GM18499 (cell line): ENCODE results near the gene DEDD2.

Experiments
- ATAC-seq: cut with Tn5 transposase; IDR thresholded peaks from one replicate; pipeline ENCODE4 v1.9.1; 2021; ENCODE audit warnings: moderate number of reproducible peaks; ENCODE audit not compliant: insufficient read depth, unreplicated experiment

DEDD2 gene

DNA sequence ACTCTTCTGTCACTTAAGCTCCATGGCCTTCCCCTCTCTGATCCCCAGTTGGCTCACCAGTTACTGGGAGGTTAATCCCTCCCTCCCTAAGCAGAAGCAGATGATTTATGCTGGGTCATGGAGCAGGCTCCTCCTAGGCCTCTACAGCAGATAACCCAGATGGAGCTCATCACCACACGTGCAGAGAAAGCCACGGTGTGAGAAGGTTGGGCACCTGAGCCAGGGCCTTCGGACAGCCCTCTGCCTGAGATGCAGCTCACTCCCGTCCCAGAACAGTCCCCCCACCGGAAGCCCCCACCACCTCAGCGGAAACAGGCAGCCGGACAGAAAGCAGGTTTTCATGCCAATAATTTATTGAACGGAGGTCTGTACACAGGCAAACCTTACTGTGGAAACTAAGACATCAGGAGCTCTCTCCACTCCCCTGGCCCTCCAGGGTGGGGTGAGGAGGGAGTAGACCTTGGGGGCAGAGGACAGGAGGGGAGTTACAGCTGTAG lies 12.4 kb upstream of the DEDD2 start:
- no peak for ATAC-seq

DNA sequence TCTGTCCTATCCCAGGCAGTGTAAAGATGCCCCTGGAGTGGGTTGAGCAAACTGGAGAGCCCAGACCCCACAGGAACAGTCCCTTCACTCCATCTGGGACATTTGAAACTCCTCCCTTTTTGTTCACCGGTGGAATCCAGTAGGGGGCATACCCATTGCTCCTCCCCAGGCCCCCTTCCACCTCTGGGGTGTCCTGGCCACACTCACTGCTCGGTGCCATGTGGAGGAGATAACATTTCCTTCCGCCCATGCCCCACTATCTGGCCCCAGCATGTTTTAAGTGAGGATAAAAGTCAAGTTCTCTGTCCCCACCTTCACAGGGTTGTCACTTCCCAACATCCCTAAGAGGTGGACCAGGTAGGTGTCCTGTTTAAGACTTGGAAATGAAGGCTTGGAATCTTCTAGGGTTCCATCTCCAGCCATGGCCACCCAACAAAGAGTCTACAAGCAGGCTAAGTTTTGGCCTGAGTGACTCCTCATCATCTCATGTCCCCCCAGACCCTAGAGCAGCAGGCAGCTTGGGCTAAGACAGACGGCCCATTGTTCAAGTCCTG lies 11.9 kb upstream of the DEDD2 start:
- ATAC-seq = no peak

- ATAC-seq = no peak
These were observed 11.2 kb upstream of the DEDD2 start for GRCh38 chr19:42228641-42229040.

GRCh38 chr19:42226886-42227285 lies 9.4 kb upstream of the DEDD2 start:
- ATAC-seq = no peak

- no peak for ATAC-seq
These were observed 8.3 kb upstream of the DEDD2 start for GRCh38 chr19:42225718-42226292.

GRCh38 chr19:42224940-42225717 lies 7.7 kb upstream of the DEDD2 start:
- ATAC-seq = no peak

- no peak for ATAC-seq
These were observed 3.2 kb upstream of the DEDD2 start for GRCh38 chr19:42220751-42221097.

- no peak for ATAC-seq
These were observed 2.6 kb upstream of the DEDD2 start, which contains the start of gene ZNF526 for GRCh38 chr19:42219812-42220750. TSS of gene ZNF526 (plus strand) at chr19:42220312. CDS start at chr19:42224404, 4,092 bp downstream.

DNA sequence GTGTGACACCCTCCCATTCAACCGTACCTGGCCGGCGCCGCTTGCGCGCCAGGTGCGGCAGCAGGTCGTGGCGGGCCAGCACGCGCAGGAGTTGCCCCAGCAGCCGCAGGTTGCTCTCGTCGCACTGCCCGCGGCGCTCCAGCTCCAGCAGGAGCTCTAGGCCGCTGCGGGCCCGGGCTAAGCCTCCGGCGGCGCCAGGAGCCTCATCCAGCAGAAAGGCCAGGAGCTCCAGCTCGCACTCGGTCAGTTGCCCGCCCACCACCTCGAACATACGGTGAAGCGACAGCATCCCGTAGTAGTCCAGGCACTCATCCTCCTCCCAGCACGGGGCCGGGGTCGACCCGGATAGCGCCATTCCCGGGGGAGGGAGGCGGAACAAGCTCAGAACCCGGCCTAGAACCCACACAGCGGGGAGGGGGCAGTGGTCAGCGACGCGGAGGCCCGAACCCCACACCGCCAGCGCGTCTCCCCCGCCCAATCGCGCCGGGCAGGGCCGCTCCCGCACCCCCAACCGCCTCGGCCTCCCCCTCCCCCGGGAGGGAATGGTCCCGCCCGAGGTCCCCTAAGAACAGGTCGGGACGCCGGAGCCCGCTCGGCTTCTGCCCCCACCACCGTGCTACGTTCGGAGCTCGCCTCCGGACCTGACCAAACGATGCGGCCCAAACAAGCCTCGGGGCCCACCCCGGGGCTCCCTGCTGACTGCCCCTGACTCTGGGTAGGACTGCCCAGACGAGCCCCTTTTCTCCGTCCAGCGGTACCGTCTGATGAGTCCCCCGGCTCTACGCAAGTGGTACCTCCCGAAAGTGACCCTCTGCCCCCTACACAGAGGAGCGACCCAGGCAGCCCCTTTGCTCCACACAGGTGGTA lies 591 bp downstream of the DEDD2 start:
- ATAC-seq = no peak

DNA sequence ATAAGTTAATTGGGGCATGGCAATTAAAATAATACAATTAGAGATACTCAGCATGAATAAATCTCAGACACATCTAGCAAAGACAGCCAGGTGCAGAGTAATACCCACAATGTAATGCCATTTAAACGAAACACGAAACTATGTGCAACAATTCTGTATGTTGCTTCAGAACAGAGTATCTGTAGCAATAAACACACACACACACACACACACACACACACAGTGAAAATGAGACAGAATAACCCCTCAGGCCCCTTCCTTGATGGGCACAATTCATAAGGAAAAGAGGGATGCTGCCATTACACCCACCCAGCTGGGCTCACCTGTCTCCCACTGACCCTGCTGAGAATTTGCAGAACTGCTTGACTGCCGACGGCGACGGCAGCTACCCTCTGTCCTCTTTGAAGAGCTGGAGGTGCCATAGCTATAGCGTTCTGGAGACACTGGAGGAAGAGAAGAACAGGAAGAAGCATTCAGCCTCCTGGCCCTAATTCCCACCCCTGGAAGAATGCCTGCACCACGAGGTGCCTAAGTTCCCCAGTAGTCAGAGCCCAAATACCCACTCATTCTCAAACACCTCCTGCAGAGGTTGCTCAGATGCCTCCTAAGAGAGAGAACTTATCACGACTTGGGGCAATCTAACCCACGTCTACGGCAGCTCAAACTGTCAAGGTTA lies 2.5 kb downstream of the DEDD2 start:
- ATAC-seq = no peak

DNA sequence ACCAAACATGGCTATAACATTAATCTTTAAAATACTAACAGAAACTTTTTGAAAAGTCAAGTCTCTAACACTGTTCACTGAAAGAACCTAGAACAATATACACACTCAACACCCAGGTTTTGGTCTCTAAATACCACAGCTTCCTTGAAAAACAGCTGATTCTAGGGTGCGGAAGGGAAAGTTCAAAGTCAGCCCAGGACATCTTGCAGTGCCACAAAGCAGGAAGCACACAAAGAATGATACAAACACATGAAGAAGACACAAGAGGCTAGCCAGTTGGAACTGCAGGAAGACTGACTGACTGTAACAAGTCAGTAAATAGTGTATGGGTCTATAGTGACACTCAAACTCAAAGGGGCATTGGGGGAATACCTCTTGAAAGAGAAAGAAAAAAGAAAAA lies 4.6 kb downstream of the DEDD2 start:
- ATAC-seq = no peak

DNA sequence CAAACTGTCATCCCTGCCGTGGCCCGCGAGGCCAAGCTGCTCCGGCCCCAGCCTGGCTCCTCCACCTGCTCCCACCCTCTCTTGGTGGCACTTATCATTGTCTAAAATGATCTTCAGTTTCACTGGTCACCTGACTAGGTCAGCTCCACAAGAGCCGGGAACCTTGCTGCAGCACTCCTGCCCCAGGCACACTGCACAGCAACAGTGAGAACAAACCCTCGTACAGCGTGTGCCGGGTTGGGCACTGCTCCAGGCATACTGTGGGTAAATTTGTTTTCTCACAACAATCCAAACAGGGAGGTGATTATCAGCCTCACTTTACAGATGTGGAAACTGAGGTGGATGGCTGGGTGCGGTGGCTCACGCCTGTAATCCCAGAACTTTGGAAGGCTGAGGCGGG lies 8.9 kb downstream of the DEDD2 start:
- ATAC-seq = no peak

DNA sequence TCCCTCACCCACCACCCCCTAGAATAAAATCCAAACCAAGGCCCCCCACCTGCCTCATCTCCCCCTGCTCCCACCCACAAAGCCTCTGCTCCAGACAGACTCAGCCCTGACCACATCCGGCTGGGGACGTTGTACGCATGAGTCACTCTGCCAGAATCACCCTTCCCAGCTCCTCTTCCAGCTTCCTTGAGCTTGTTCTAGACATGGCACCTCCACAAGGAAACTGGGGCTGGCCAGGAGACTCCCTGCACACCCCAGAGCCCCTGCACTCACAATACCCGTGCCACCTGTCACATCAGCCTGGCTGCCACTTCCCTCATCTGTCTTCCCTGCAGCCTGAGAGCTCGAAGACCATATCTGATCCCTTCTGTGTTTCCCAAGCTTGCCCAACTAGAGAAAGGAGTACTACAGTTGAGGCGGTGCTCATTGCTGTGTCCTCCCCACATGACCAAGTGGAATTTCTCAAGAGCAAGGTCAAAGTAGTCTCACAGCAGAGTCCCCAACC lies 9.7 kb downstream of the DEDD2 start:
- ATAC-seq = no peak

DNA sequence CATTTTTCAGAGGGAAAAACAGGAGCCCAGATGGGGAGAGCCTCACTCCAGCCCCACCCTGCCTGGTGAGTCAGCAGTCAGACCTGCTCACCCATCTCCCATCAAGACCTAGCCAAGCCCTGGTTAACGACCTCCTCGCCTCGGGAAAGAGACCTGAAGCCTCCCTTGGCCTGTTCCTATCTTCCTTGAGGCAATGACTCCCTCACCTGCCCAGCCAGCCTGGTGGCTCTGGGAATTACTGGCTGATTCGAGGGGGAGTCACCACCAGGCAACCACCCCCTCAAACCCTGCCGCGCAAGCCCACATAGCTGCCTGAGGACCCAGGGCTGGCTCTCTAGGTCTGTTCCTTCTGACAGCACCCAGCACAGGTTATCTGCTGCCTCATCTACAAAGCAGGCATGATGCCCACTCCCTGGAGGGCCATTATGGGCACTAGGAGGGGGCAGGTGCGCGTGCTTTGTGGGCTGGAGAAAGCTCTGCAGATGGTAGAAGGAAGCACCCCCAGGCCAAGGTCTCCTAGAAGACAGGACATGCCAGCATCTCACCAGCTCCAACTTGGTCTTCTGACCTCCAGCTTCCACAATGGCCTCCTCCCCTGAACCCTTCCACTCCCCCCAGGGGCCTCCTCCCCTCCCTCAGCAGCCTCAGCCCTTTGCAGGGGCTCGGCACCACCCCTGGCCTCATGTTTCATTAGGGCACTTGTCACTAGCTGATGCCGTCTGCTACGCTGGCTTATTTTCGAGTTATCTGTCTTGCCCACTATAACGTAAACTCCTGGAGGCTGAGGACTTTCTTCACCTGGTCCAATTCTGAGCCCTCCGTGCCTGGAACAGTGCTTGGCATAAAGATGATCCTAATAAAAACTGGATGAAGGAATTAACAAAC lies 10.4 kb downstream of the DEDD2 start:
- ATAC-seq = no peak

- no peak for ATAC-seq
These were observed 12.8 kb downstream of the DEDD2 start for GRCh38 chr19:42204664-42205063.

DNA sequence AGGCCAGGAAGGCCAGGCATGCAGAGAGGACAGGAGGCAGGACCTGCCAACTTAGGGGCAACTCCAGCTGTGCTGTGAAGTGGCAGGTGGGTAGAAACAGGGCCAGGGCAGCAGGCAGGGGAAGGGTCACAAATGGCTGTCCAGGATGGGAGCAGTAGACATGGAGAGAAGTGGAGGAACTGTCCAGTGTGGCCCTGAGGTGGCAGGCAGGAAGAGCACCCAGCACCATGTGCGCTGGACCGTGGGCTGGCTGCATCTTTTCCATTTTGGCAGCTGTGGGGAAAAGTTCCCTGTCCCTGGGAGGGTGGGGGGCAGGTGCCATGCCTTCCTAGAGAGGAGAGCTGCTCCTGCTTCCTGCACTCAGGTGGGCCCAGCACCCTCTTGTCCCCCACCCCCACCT lies 13.8 kb downstream of the DEDD2 start:
- no peak for ATAC-seq

DNA sequence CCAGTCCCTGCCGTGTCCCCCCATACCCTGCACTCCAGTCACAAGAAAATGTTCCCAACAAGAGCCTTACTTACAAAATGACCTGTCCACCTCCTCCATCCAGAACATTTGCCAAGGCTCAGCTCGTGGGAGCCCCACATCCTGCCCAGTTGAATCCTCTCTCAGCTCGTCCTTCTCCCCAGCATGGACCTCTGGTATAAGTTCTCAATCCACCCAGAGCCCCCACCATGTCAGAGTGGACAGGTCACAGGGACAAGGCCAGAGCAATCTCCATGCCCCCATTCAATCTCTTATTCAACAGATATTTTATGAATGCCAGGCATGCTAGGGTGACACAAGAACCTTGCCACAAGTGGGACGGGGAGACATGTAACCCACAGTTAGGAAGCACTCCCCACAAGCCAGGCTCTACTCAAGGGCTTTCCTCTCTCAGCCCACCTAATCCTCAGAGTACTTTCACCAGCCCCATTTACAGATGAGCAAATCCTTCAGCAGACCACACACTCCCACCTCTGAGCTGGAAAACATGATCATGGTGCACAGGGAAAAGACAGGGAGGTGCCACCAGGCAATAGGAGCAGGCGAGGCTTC lies 15.1 kb downstream of the DEDD2 start:
- no peak for ATAC-seq
